GM19455 (cell line): Measurements from ENCODE around the gene ARHGAP6.
A peak's percentile ranks its signal among the peaks of the same experiment; 100 is the strongest.
"Not testable (repeated sequence)": the region's sequence is repeated elsewhere in the genome, so short reads cannot be mapped to it uniquely, and the experiment has no call there.

Source experiments
- ATAC-seq: cut with Tn5 transposase; IDR thresholded peaks from one replicate; pipeline ENCODE4 v1.9.1; 2021; ENCODE audit not compliant: unreplicated experiment

The ARHGAP6 gene

DNA sequence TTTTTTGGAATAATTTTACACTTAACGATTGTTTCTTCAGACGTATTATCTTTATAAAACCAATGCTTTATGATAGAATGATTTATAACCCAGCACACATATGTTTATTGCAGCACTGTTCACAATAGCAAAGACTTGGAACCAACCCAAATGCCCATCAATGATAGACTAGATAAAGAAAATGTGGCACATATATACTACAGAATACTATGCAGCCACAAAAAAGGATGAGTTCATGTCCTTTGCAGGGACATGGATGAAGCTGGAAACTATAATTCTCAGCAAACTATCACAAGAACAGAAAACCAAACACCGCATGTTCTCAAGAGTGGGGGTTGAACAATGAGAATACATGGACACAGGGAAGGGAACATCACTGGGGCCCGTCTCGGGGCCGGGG is 542.6 kb downstream of the ARHGAP6 start:
- ATAC-seq, result not testable (repeated sequence)

DNA sequence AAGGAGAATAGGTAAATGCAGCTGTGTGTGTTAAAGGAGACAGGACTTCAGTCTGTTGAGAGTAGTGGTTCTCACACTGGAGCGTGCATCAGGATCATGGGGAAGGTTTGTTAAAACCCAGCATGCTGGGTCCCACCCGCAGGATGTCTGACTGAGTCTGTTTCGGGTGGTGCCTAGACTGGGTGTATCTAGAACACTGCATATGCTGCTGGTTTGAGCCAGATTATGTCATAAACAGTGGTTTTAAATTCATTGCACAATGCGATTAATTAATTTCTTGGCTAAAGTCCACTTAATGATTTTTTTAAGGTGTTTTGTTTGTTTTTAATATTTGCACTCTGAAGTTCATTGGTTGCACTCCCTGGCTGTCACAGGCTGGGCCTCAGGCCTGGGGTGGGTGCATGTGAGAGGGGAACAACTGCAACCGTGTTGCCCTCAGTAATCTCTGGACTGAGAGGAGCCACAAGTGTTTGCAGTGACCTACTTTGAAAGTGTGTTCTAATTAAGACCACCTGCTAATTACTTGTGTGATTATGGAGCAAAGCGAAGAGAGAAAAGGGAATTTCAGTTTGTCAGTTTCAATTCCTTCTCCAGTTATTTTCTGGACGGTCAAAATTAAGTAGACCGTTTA is 546.3 kb downstream of the ARHGAP6 start:
- no peak for ATAC-seq

DNA sequence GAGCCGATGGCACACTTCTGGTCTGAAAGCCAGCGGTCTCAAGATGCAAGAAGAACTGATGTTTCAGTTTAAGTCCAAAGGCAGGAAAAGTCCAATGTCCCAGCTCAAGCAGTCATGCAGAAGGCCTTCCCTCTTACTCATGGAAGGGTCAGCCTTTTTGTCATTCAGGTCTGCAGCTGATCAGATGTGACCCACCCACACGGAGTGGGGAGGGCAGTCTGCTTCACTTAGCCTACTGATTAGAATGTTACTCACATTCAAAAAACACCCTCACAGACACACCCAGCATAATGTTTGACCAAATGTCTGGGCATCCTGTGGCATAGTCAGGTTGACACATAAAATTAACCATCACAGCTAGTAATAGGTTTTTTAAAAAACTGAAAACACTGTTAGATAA is 548.0 kb downstream of the ARHGAP6 start:
- ATAC-seq, result no peak

DNA sequence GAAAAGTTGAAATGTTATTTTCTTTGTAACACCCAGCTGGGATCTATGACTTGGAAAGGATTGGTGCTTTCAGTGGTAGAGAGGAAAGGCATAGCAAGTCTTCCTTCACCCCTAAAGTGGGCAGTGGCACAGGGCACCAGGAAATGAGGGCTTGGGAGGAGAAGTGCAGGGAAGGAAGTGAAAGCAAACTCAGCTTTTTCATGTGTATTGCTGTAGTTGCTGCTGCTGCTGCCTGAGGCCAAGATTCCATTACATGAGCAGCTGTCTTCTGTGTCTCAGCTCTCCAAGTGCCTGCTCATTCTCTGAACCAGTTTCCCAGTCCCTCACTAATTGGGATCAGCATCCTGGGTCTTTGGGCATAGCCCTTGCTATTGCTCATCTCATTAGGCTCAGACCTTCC is 552.0 kb downstream of the ARHGAP6 start:
- no peak for ATAC-seq

- no peak for ATAC-seq
Observed at GRCh38 chrX:11111947-11112346, 553.8 kb downstream of the ARHGAP6 start.

GRCh38 chrX:11111037-11111851 is 554.5 kb downstream of the ARHGAP6 start, which contains the start of gene HCCS:
HCCS (plus strand) TSS chrX:11111332; CDS start chrX:11112061, 729 bp downstream.
- peak; percentile 94 for ATAC-seq

DNA sequence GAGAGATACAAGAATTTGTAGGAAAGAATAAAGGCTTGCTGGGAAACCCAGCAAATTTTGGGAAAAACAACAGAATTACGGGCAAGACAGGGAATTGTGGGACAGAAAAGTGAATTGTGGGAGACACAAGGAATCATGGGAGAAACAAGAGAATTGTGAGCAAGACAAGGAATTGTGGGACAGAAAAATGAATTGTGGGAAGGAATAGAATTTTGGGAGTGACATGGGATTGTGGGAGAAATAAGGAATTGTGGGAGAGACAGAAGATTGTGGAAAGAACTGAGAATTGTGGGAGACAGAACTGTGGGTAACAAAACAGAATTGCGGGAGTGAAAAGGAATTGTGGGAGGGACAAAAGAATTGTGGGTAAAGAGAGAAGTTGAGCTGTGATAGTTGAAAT is 555.8 kb downstream of the ARHGAP6 start:
- no peak for ATAC-seq

DNA sequence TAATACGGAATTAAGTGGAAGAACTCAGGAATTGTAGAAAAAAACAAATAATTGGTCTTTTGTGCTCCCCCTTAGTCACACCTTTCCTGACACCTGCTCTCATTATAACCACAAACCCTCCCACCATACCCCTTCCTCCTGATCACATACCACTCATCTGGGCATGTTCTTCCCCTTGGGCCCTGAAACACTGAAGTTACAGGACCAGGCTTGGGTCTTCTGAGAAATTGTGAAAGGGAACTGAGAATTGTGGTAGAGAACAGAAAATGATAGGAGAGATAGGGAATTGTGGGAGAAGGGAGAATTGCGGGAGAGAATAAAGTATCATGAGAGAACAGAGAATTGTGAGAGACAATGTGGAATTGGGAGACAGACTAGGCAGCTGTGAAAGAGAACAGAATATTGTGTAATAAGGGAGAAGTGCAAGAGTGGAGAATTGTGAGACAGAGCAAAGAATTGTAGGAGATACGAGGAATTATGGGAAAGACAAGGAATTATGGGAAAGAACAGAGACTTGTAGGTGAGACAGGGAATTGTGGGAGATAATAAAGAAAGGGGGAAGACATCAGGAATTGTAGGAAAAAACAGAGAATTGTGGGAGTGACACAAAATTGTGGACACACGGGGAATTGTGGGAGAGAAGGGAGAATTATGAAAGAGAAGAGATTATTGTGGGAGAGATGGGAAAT is 557.3 kb downstream of the ARHGAP6 start:
- no peak for ATAC-seq

GRCh38 chrX:11105080-11105479 is 560.6 kb downstream of the ARHGAP6 start:
- no peak for ATAC-seq

DNA sequence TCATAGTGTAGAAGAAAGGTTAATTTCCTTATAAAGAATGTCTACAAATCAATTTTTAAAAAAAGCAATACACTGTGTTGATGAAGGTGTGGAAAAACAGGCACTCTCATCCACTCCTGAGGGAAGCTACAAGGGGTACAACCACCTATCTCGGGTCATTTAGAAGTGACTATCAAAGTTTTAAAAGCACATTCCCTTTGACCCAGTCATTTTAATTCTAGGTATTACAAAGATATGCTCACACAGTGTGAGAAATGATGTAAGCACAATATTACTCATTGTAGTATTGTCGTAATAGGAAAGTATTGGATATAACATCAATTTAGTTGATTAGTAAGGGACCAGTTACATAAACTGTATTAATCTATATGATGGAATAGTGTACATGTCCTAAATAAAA is 562.0 kb downstream of the ARHGAP6 start:
- ATAC-seq, result no peak

DNA sequence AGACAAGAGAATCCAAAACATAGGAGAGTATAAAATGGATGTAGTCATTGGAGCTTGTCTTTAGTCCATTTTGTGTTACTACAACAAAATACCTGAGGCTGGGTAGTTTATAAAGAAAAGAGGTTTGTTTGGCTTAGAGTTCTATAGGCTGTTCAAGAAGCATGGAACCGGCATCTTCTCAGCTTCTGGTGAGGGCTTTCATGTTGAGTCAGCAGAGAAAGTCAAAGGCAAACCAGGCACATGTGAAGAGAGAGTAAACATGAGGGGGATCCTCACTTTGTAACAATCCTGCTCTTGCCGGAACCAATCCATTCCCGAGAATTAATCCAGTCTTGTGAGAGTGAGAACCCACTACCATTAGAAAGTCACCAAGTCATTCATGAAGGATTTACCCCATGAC is 562.7 kb downstream of the ARHGAP6 start:
- ATAC-seq, result no peak

GRCh38 chrX:11100281-11101035 is 565.3 kb downstream of the ARHGAP6 start:
- ATAC-seq, result no peak

DNA sequence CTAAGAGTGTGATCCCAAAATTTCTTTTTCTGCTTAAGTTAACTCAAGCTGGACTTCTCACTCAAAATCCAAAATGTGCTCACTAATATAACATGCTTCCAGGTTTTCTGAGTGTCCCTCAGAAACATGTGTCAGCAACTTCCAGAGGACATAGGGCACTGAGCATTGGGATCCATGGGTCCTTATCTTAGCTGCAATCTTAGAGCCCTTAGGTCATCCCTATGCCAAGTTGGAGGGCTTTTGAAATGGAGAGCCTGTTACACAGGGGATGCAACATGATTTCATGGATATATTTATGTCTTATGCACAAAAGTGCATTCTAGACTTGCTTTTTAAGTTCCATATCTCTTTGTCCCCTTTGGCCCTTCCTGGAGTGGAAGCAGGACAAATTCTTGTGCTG is 566.3 kb downstream of the ARHGAP6 start:
- no peak for ATAC-seq

- ATAC-seq, result no peak
Observed at GRCh38 chrX:11097933-11098332, 567.8 kb downstream of the ARHGAP6 start.

- no peak for ATAC-seq
Observed at GRCh38 chrX:11089802-11090201, 575.9 kb downstream of the ARHGAP6 start.
